ENCODE measurements around the gene NHLRC2. TPM values are rescaled to one million over a fixed set of nuclear protein-coding genes. Genes with fewer than 3 reads are reported as not detected.

The NHLRC2 gene
- total and polyA plus RNA-seq, 5 donors from 2014 or later = 3.9 to 13.0 (median 7.2) TPM

GRCh38 chr10:113865901-113866300 is 11.4 kb downstream of the NHLRC2 start:
- H3K36me3 ChIP-seq (ENCODE audit: control insufficient read depth, insufficient read depth, low read length) = peaks cover 17% of the 10 kb centered on the region
- no peak overlapping the region for H3K27ac ChIP-seq (ENCODE audit: insufficient read depth, low read length, poor library complexity, severe bottlenecking)
- H3K9me3 Mint-ChIP-seq = peaks cover 0 to 5% (median 0%) of the 10 kb centered on the region in 7 donors
- H3K4me1 ChIP-seq (ENCODE audit: control insufficient read depth, insufficient read depth, low read length, poor library complexity, severe bottlenecking) = no peaks in the 10 kb centered on the region
- H3K27me3 Mint-ChIP-seq = no peaks in the 10 kb centered on the region
- H3K4me1 Mint-ChIP-seq = peaks cover 6 to 25% (median 17%) of the 10 kb centered on the region in 4 donors
- DNase-seq (no peak), ATAC-seq (ENCODE audit: low read depth in 2 of 2) (no peak)
- H3K27me3 ChIP-seq (ENCODE audit: control insufficient read depth, insufficient read depth, low read length) = no peaks in the 10 kb centered on the region
- H3K4me3 Mint-ChIP-seq = no peak overlapping the region
- no peak overlapping the region for H3K4me3 ChIP-seq (ENCODE audit: low read depth, low read length)
- no peak overlapping the region for H3K27ac Mint-ChIP-seq
- no peaks in the 10 kb centered on the region for H3K9me3 ChIP-seq (ENCODE audit: control insufficient read depth in 2 of 2, low read length in 2 of 2)
- peaks cover 34% of the 10 kb centered on the region for H3K36me3 Mint-ChIP-seq

- H3K36me3 Mint-ChIP-seq = peaks cover 30% of the 10 kb centered on the region
- no peaks in the 10 kb centered on the region for H3K27me3 ChIP-seq (ENCODE audit: control insufficient read depth, insufficient read depth, low read length)
- H3K9me3 ChIP-seq (ENCODE audit: control insufficient read depth in 2 of 2, low read length in 2 of 2) = no peaks in the 10 kb centered on the region
- H3K36me3 ChIP-seq (ENCODE audit: control insufficient read depth, insufficient read depth, low read length) = peaks cover 9% of the 10 kb centered on the region
- ATAC-seq (ENCODE audit: low read depth in 2 of 2) = no peak
- H3K4me3 ChIP-seq (ENCODE audit: low read depth, low read length) = no peak overlapping the region
- no peaks in the 10 kb centered on the region for H3K27me3 Mint-ChIP-seq
- no peak overlapping the region for H3K27ac Mint-ChIP-seq
- H3K4me3 Mint-ChIP-seq = no peak overlapping the region
- no peak overlapping the region for H3K27ac ChIP-seq (ENCODE audit: insufficient read depth, low read length, poor library complexity, severe bottlenecking)
- no peak for DNase-seq
- H3K4me1 ChIP-seq (ENCODE audit: control insufficient read depth, insufficient read depth, low read length, poor library complexity, severe bottlenecking) = no peaks in the 10 kb centered on the region
- peaks cover 0 to 3% (median 1%) of the 10 kb centered on the region in 7 donors for H3K9me3 Mint-ChIP-seq
- peaks cover 6 to 25% (median 15%) of the 10 kb centered on the region in 4 donors for H3K4me1 Mint-ChIP-seq
These were observed 12.3 kb downstream of the NHLRC2 start for GRCh38 chr10:113866551-113867394.

GRCh38 chr10:113867904-113868303 is 13.4 kb downstream of the NHLRC2 start:
- no peaks in the 10 kb centered on the region for H3K4me1 ChIP-seq (ENCODE audit: control insufficient read depth, insufficient read depth, low read length, poor library complexity, severe bottlenecking)
- ATAC-seq (ENCODE audit: low read depth in 2 of 2) (no peak), DNase-seq (no peak)
- H3K27ac Mint-ChIP-seq = peak overlapping the region in 1 of 3 donors; percentile 25
- peaks cover 0 to 9% (median 0%) of the 10 kb centered on the region in 7 donors for H3K9me3 Mint-ChIP-seq
- H3K36me3 Mint-ChIP-seq = peaks cover 33% of the 10 kb centered on the region
- H3K36me3 ChIP-seq (ENCODE audit: control insufficient read depth, insufficient read depth, low read length) = peaks cover 15% of the 10 kb centered on the region
- no peak overlapping the region for H3K4me3 ChIP-seq (ENCODE audit: low read depth, low read length)
- H3K27ac ChIP-seq (ENCODE audit: insufficient read depth, low read length, poor library complexity, severe bottlenecking) = no peak overlapping the region
- peaks cover 6 to 25% (median 15%) of the 10 kb centered on the region in 4 donors for H3K4me1 Mint-ChIP-seq
- H3K4me3 Mint-ChIP-seq = no peak overlapping the region
- H3K27me3 Mint-ChIP-seq = no peaks in the 10 kb centered on the region
- H3K9me3 ChIP-seq (ENCODE audit: control insufficient read depth in 2 of 2, low read length in 2 of 2) = peaks cover 0 to 9% of the 10 kb centered on the region in 2 experiments
- H3K27me3 ChIP-seq (ENCODE audit: control insufficient read depth, insufficient read depth, low read length) = no peaks in the 10 kb centered on the region

GRCh38 chr10:113869789-113870188 is 15.3 kb downstream of the NHLRC2 start:
- DNase-seq (no peak), ATAC-seq (ENCODE audit: low read depth in 2 of 2) (no peak)
- H3K4me1 ChIP-seq (ENCODE audit: control insufficient read depth, insufficient read depth, low read length, poor library complexity, severe bottlenecking) = no peaks in the 10 kb centered on the region
- Mint-ChIP-seq H3K9me3 (peaks cover 0 to 9% (median 2%) of the 10 kb centered on the region in 7 donors), H3K27ac (no peak overlapping the region), H3K4me3 (peak overlapping the region in 1 of 4 donors; percentile 3), H3K27me3 (no peaks in the 10 kb centered on the region), H3K4me1 (peaks cover 15 to 32% (median 21%) of the 10 kb centered on the region in 4 donors), H3K36me3 (peaks cover 23% of the 10 kb centered on the region)
- H3K36me3 ChIP-seq (ENCODE audit: control insufficient read depth, insufficient read depth, low read length) = peaks cover 8% of the 10 kb centered on the region
- H3K27ac ChIP-seq (ENCODE audit: insufficient read depth, low read length, poor library complexity, severe bottlenecking) = no peak overlapping the region
- H3K4me3 ChIP-seq (ENCODE audit: low read depth, low read length) = no peak overlapping the region
- H3K27me3 ChIP-seq (ENCODE audit: control insufficient read depth, insufficient read depth, low read length) = no peaks in the 10 kb centered on the region
- H3K9me3 ChIP-seq (ENCODE audit: control insufficient read depth in 2 of 2, low read length in 2 of 2) = peaks cover 0 to 12% of the 10 kb centered on the region in 2 experiments

GRCh38 chr10:113872139-113873030 is 17.9 kb downstream of the NHLRC2 start:
- no peak overlapping the region for H3K27ac Mint-ChIP-seq
- no peaks in the 10 kb centered on the region for H3K27me3 ChIP-seq (ENCODE audit: control insufficient read depth, insufficient read depth, low read length)
- no peak overlapping the region for H3K4me3 ChIP-seq (ENCODE audit: low read depth, low read length)
- H3K4me1 Mint-ChIP-seq = peaks cover 13 to 37% (median 25%) of the 10 kb centered on the region in 4 donors
- peaks cover 0 to 12% of the 10 kb centered on the region in 2 experiments for H3K9me3 ChIP-seq (ENCODE audit: control insufficient read depth in 2 of 2, low read length in 2 of 2)
- peaks cover 0 to 9% (median 5%) of the 10 kb centered on the region in 7 donors for H3K9me3 Mint-ChIP-seq
- DNase-seq (no peak), ATAC-seq (ENCODE audit: low read depth in 2 of 2) (no peak)
- H3K27me3 Mint-ChIP-seq = no peaks in the 10 kb centered on the region
- no peaks in the 10 kb centered on the region for H3K4me1 ChIP-seq (ENCODE audit: control insufficient read depth, insufficient read depth, low read length, poor library complexity, severe bottlenecking)
- H3K4me3 Mint-ChIP-seq = no peak overlapping the region
- no peak overlapping the region for H3K27ac ChIP-seq (ENCODE audit: insufficient read depth, low read length, poor library complexity, severe bottlenecking)
- peaks cover 15% of the 10 kb centered on the region for H3K36me3 ChIP-seq (ENCODE audit: control insufficient read depth, insufficient read depth, low read length)
- H3K36me3 Mint-ChIP-seq = peaks cover 26% of the 10 kb centered on the region

- peak overlapping the region in 1 of 3 donors; percentile 45 for H3K27ac Mint-ChIP-seq
- no peak overlapping the region for H3K4me3 Mint-ChIP-seq
- H3K4me1 ChIP-seq (ENCODE audit: control insufficient read depth, insufficient read depth, low read length, poor library complexity, severe bottlenecking) = no peaks in the 10 kb centered on the region
- no peak overlapping the region for H3K4me3 ChIP-seq (ENCODE audit: low read depth, low read length)
- peaks cover 14 to 35% (median 20%) of the 10 kb centered on the region in 4 donors for H3K4me1 Mint-ChIP-seq
- peaks cover 27% of the 10 kb centered on the region for H3K36me3 Mint-ChIP-seq
- H3K27me3 ChIP-seq (ENCODE audit: control insufficient read depth, insufficient read depth, low read length) = no peaks in the 10 kb centered on the region
- peaks cover 0 to 12% of the 10 kb centered on the region in 2 experiments for H3K9me3 ChIP-seq (ENCODE audit: control insufficient read depth in 2 of 2, low read length in 2 of 2)
- H3K27ac ChIP-seq (ENCODE audit: insufficient read depth, low read length, poor library complexity, severe bottlenecking) = no peak overlapping the region
- H3K36me3 ChIP-seq (ENCODE audit: control insufficient read depth, insufficient read depth, low read length) = peaks cover 18% of the 10 kb centered on the region
- peaks cover 0 to 9% (median 5%) of the 10 kb centered on the region in 7 donors for H3K9me3 Mint-ChIP-seq
- H3K27me3 Mint-ChIP-seq = no peaks in the 10 kb centered on the region
- ATAC-seq (ENCODE audit: low read depth in 2 of 2) (no peak), DNase-seq (no peak)
These were observed 20.8 kb downstream of the NHLRC2 start for GRCh38 chr10:113875212-113875611.

GRCh38 chr10:113876461-113876860 is 22.0 kb downstream of the NHLRC2 start:
- ATAC-seq (ENCODE audit: low read depth in 2 of 2) (no peak), DNase-seq (no peak)
- H3K36me3 ChIP-seq (ENCODE audit: control insufficient read depth, insufficient read depth, low read length) = peaks cover 18% of the 10 kb centered on the region
- H3K27ac ChIP-seq (ENCODE audit: insufficient read depth, low read length, poor library complexity, severe bottlenecking) = no peak overlapping the region
- H3K4me1 ChIP-seq (ENCODE audit: control insufficient read depth, insufficient read depth, low read length, poor library complexity, severe bottlenecking) = no peaks in the 10 kb centered on the region
- peaks cover 14 to 35% (median 21%) of the 10 kb centered on the region in 4 donors for H3K4me1 Mint-ChIP-seq
- no peaks in the 10 kb centered on the region for H3K27me3 Mint-ChIP-seq
- H3K4me3 ChIP-seq (ENCODE audit: low read depth, low read length) = no peak overlapping the region
- H3K9me3 Mint-ChIP-seq = peaks cover 0 to 9% (median 4%) of the 10 kb centered on the region in 7 donors
- peaks cover 26% of the 10 kb centered on the region for H3K36me3 Mint-ChIP-seq
- H3K27ac Mint-ChIP-seq = no peak overlapping the region
- no peak overlapping the region for H3K4me3 Mint-ChIP-seq
- H3K27me3 ChIP-seq (ENCODE audit: control insufficient read depth, insufficient read depth, low read length) = no peaks in the 10 kb centered on the region
- peaks cover 0 to 12% of the 10 kb centered on the region in 2 experiments for H3K9me3 ChIP-seq (ENCODE audit: control insufficient read depth in 2 of 2, low read length in 2 of 2)

Measured in CD4-positive, CD25-positive, alpha-beta regulatory T cell (primary cell).